SKM-1 treated with dmso at 0.1 percent for 144 hours (cell line): ENCODE data around the gene OR10J5.

Experiments used
- DNase-seq: peaks from one replicate; lab custom pipeline; 2025; ENCODE audit not compliant: unreplicated experiment; lab: John Stamatoyannopoulos, UW

Gene OR10J5

DNA sequence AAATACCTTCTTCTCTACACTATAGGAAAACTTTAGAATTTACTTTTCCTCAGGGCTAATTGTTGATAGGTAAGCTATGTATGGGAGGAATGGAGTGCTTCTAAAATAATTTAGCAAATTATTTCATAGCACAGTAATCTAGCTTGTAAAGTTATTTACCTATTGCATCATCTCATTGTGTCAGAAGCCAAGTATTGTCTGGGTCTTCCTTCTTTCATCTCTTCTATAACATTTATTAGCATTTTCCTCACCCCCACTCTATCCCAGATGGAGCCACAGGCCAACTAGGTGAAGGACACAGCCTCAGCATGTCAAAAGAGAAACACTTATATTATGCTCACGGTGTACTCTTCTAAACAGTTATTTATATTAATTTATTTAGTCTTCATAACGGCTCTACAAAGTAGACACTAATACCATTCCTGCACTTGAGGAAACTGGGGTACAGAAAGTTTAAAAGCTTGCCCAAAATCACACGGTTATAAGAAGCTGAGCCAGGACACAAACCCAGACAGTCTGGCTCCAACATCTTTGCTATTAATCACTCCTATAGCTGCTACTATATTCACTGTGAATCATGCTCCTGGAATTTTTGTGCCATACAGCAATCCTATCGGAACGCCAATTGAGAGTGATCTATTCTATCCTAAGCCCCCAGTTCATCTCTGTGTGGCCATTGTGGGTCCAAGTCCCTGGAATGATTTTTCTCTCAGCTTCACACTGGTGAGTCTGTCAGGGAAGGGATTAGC lies 43.1 kb downstream of the OR10J5 start:
- no peak for DNase-seq
